ENCODE measurements around the gene BCL7A.
"Not testable (repeated sequence)": the region's sequence is repeated elsewhere in the genome, so short reads cannot be mapped to it uniquely, and the experiment has no call there.

- TF ChIP-seq CEBPB (IDR thresholded peaks at IDR 0.05); JUN (IDR thresholded peaks at IDR 0.05); ZFP36 (IDR thresholded peaks at IDR 0.05; ENCODE audit: borderline replicate concordance, partially characterized antibody); CTCF (IDR thresholded peaks at IDR 0.05): not testable (repeated sequence)
These were observed 19.8 kb downstream of the BCL7A start for GRCh38 chr12:122041458-122041857.

Measured in A549 (cell line).